H1 (cell line): ENCODE measurements around the gene TGIF1. TPM values are rescaled to one million over a fixed set of nuclear protein-coding genes. Genes with fewer than 3 reads are reported as not detected.

Source experiments
- CTCF ChIA-PET: fragments of 300-600 bp; sonication (Branson Sonifier 250); formaldehyde crosslinking; loops from one replicate; lab custom pipeline; 2021; ENCODE audit not compliant: partially characterized antibody; lab: Charles Lee
- POLR2A ChIA-PET: fragments of 300-600 bp; sonication (Branson Sonifier 250); formaldehyde crosslinking; loops from one replicate; lab custom pipeline; 2021; ENCODE audit warnings: inconsistent platforms; ENCODE audit not compliant: partially characterized antibody; lab: Charles Lee
- DNase-seq, 2 experiments: peaks; one replicate each; pipeline versions ENCODE4 v3.0.0 to v3.0.0-alpha.2; 2010 to 2022; ENCODE audit warnings: low spot score in 2 of 2, low read depth in 1 of 2, mixed read lengths in 1 of 2
- FAIRE-seq: peaks from 2 replicates; lab custom pipeline; 2011; peaks lifted over from hg19 to GRCh38; lab: Jason Lieb, UNC
- H2AFZ ChIP-seq: 2 replicates; pipeline ENCODE4 v1.8.1; 2012; ENCODE audit warnings: low read length, inconsistent platforms
- H2AK5ac ChIP-seq: 2 replicates; pipeline ENCODE4 v1.6.1; 2013; ENCODE audit warnings: low read depth, low read length
- H2BK120ac ChIP-seq: replicated peaks from 2 replicates; pipeline ENCODE3; 2013; ENCODE audit warnings: low read depth, low read length, inconsistent platforms
- H2BK12ac ChIP-seq: 2 replicates; pipeline ENCODE4 v1.6.1; 2013; ENCODE audit warnings: low read depth, low read length
- H2BK15ac ChIP-seq: 2 replicates; pipeline ENCODE4 v1.6.1; 2013; ENCODE audit warnings: low read length
- H2BK20ac ChIP-seq: 2 replicates; pipeline ENCODE4 v1.6.1; 2013; ENCODE audit warnings: low read length
- H2BK5ac ChIP-seq: 2 replicates; pipeline ENCODE4 v1.6.1; 2013; ENCODE audit warnings: low read depth, low read length
- H3K14ac ChIP-seq: 2 replicates; pipeline ENCODE4 v1.6.1; 2013; ENCODE audit warnings: inconsistent platforms; ENCODE audit not compliant: insufficient read length
- H3K18ac ChIP-seq: 2 replicates; pipeline ENCODE4 v1.6.1; 2013; ENCODE audit warnings: low read length; ENCODE audit errors: extremely low read depth
- H3K23ac ChIP-seq: 2 replicates; pipeline ENCODE4 v1.6.1; 2013; ENCODE audit warnings: inconsistent platforms; ENCODE audit not compliant: insufficient read length
- H3K23me2 ChIP-seq: 2 replicates; pipeline ENCODE4 v1.6.1; 2013; ENCODE audit warnings: low read depth, low read length
- H3K27ac ChIP-seq: 2 replicates; pipeline ENCODE4 v1.6.1; 2011; ENCODE audit warnings: low read depth, low read length, inconsistent platforms
- H3K27me3 ChIP-seq, 4 experiments: replicated peaks in 1 of 4; 1 replicate in 1 of 4; 2 replicates in 3 of 4; pipeline versions ENCODE4 v1.6.1 to v1.8.1; 2011 to 2013; ENCODE audit warnings: low read length in 3 of 4, mild to moderate bottlenecking in 3 of 4, inconsistent platforms in 2 of 4, mixed read lengths in 2 of 4, moderate library complexity in 1 of 4; ENCODE audit not compliant: control insufficient read depth in 3 of 4, insufficient read depth in 3 of 4; ENCODE audit errors: extremely low read depth in 1 of 4
- H3K36me3 ChIP-seq, 4 experiments: 2 replicates each; pipeline versions ENCODE4 v1.6.1 to v1.8.1; 2011 to 2013; ENCODE audit warnings: mild to moderate bottlenecking in 4 of 4, low read length in 3 of 4, moderate library complexity in 2 of 4, control low read depth in 1 of 4, inconsistent platforms in 1 of 4; ENCODE audit not compliant: insufficient read depth in 4 of 4, control insufficient read depth in 2 of 4
- H3K4ac ChIP-seq: replicated peaks from 2 replicates; pipeline ENCODE3; 2013; ENCODE audit warnings: low read length, low read depth, mixed read lengths, inconsistent platforms; ENCODE audit not compliant: insufficient read length
- H3K4me1 ChIP-seq, 4 experiments: replicated peaks in 1 of 4; 1 replicate in 1 of 4; 2 replicates in 3 of 4; pipeline versions ENCODE4 v1.6.1 to v1.8.1; 2011 to 2013; ENCODE audit warnings: low read length in 3 of 4, inconsistent platforms in 2 of 4, mixed read lengths in 1 of 4; ENCODE audit not compliant: insufficient read depth in 4 of 4, control insufficient read depth in 3 of 4
- H3K4me2 ChIP-seq, 2 experiments: 2 replicates each; pipeline versions ENCODE4 v1.6.1 to v1.8.1; 2011 to 2013; ENCODE audit warnings: low read depth in 2 of 2, low read length in 2 of 2, control low read depth in 1 of 2, inconsistent platforms in 1 of 2, mild to moderate bottlenecking in 1 of 2; ENCODE audit not compliant: insufficient read depth in 1 of 2
- H3K4me3 ChIP-seq, 4 experiments: fragments of 200-600, 300-600 bp in 1 of 4; sonication (generic), shearing (Covaris generic), sonication (Bioruptor Twin) in 1 of 4; 2 replicates each; pipeline versions ENCODE4 v1.5.1 to v1.8.1; 2011 to 2016; ENCODE audit warnings: low read length in 4 of 4, low read depth in 3 of 4, control low read depth in 2 of 4, inconsistent platforms in 2 of 4, mild to moderate bottlenecking in 2 of 4, mixed read lengths in 1 of 4, moderate library complexity in 1 of 4; ENCODE audit not compliant: insufficient read depth in 2 of 4; ENCODE audit errors: extremely low read depth in 1 of 4
- H3K56ac ChIP-seq: replicated peaks from 2 replicates; pipeline ENCODE3; 2013; ENCODE audit warnings: low read depth, mild to moderate bottlenecking, mixed read lengths, low read length, inconsistent platforms; ENCODE audit not compliant: insufficient read length
- H3K79me1 ChIP-seq: 2 replicates; pipeline ENCODE4 v1.6.1; 2013; ENCODE audit warnings: low read depth, low read length, control low read depth
- H3K79me2 ChIP-seq, 2 experiments: 2 replicates each; pipeline versions ENCODE4 v1.6.1 to v1.8.1; 2012 to 2013; ENCODE audit warnings: low read length in 2 of 2, mild to moderate bottlenecking in 2 of 2, inconsistent platforms in 1 of 2; ENCODE audit not compliant: insufficient read depth in 2 of 2, control insufficient read depth in 1 of 2
- H3K9ac ChIP-seq, 4 experiments: replicated peaks in 1 of 4; 1 replicate in 1 of 4; 2 replicates in 3 of 4; pipeline versions ENCODE4 v1.6.1 to v1.8.1; 2011 to 2013; ENCODE audit warnings: low read depth in 3 of 4, low read length in 3 of 4, control low read depth in 2 of 4, mild to moderate bottlenecking in 2 of 4, moderate library complexity in 2 of 4, inconsistent platforms in 1 of 4; ENCODE audit errors: extremely low read depth in 1 of 4
- H3K9me3 ChIP-seq, 2 experiments: 2 replicates each; pipeline versions ENCODE4 v1.6.1 to v1.8.1; 2012 to 2013; ENCODE audit warnings: mild to moderate bottlenecking in 2 of 2, moderate library complexity in 2 of 2, control low read depth in 1 of 2, inconsistent platforms in 1 of 2, low read depth in 1 of 2, low read length in 1 of 2, mixed read lengths in 1 of 2; ENCODE audit not compliant: insufficient read depth in 2 of 2
- H4K20me1 ChIP-seq, 2 experiments: replicated peaks in 1 of 2; 2 replicates each; pipeline versions ENCODE3 to v1.8.1; 2011 to 2013; ENCODE audit warnings: inconsistent platforms in 2 of 2, low read length in 2 of 2, mild to moderate bottlenecking in 1 of 2; ENCODE audit not compliant: insufficient read depth in 2 of 2, control insufficient read depth in 1 of 2
- H4K5ac ChIP-seq: 2 replicates; pipeline ENCODE4 v1.6.1; 2013; ENCODE audit warnings: low read length, low read depth, mixed read lengths, inconsistent platforms; ENCODE audit not compliant: insufficient read length
- H4K8ac ChIP-seq: 2 replicates; pipeline ENCODE4 v1.8.0; 2013; ENCODE audit warnings: mild to moderate bottlenecking, moderate library complexity, low read length, inconsistent platforms; ENCODE audit not compliant: insufficient read depth; ENCODE audit errors: extremely low read depth
- H4K91ac ChIP-seq: replicated peaks from 2 replicates; pipeline ENCODE3; 2013; ENCODE audit warnings: low read length, mixed read lengths, inconsistent platforms; ENCODE audit not compliant: insufficient read length
- NRF1 ChIP-seq: IDR thresholded peaks from 2 replicates; pipeline ENCODE4 v1.6.1; 2011; ENCODE audit warnings: mild to moderate bottlenecking, low read depth, low read length, improper control_type of control experiment
- WGBS, 2 experiments: shearing (Covaris generic) in 1 of 2; methylation state at CpG; one replicate each; pipeline versions ENCODE4 v1.1.6 to v1.1.7; 2013 to 2015; ENCODE audit warnings: low lambda C conversion rate in 2 of 2, mixed read lengths in 2 of 2, inconsistent platforms in 1 of 2, low coverage in 1 of 2, missing lambda C conversion rate in 1 of 2; ENCODE audit not compliant: insufficient replicate concordance in 2 of 2, insufficient coverage in 1 of 2, insufficient read length in 1 of 2; ENCODE audit errors: extremely low coverage in 1 of 2, missing lambda C conversion rate in 1 of 2; 5-methylcytosine and 5-hydroxymethylcytosine counted together
- polyA plus RNA-seq, 7 experiments: library from polyadenylated mRNA; depleted of rRNA in 3 of 7; stranded (reverse) in 5 of 7; unstranded in 2 of 7; fragments of >200 nt in 5 of 7; fragments of 200-250 nt in 2 of 7; gene quantifications; 1 replicate in 5 of 7; 2 replicates in 1 of 7; 4 replicates in 1 of 7; pipeline versions ENCODE4 v1.2.1 to v1.2.3, GENCODE V29; 2011 to 2013; ENCODE audit warnings: missing spikeins in 2 of 7, mixed read lengths in 2 of 7
- total RNA-seq: library from RNA; stranded (reverse); fragmentation: NEBNext Ultra II Directional; extraction: Animal tissue kit (Norgen Biotek cat#: 25700); gene quantifications from 2 replicates; pipeline ENCODE4 v1.2.1, GENCODE V29; 2021

TGIF1 gene
- total and polyA plus RNA-seq, 2 of the 8 experiments (the other 6 are each of a cell fraction or from before 2014, with no cell fraction given), result 256 to 262 TPM

- Histone ChIP-seq H3K4me3 (peak overlapping the region; percentile 25 to 99 (median 28); a peak in 7 of 8 replicates), H3K18ac (no peak overlapping the region), H3K36me3 (peaks cover 12 to 60% (median 34%) of the 10 kb centered on the region in 4 experiments), H3K4me1 (peaks cover 11 to 25% (median 23%) of the 10 kb centered on the region in 4 experiments; a peak in 6 of 7 replicates), H2AK5ac (no peak overlapping the region), H4K5ac (peak overlapping the region; percentile 94), H3K9ac (no peak overlapping the region), H4K8ac (no peak overlapping the region), H3K4me2 (peak overlapping the region; percentile 67 to 95), H3K23me2 (peaks cover 7% of the 10 kb centered on the region; the same call in 1 of the 2 replicates), H3K79me2 (peaks cover 38 to 95% of the 10 kb centered on the region in 2 experiments), H4K91ac (no peak overlapping the region), H2AFZ (no peak overlapping the region), H3K23ac (no peak overlapping the region), H3K14ac (no peak overlapping the region), H2BK12ac (no peak overlapping the region), H3K56ac (no peak overlapping the region), H3K4ac (no peak overlapping the region), H2BK20ac (no peak overlapping the region), H3K9me3 (no peaks in the 10 kb centered on the region), H3K27me3 (no peaks in the 10 kb centered on the region), H2BK5ac (no peak overlapping the region), H4K20me1 (peaks cover 0 to 8% of the 10 kb centered on the region in 2 experiments), H3K27ac (peak overlapping the region; percentile 28; the same call in 1 of the 2 replicates), H3K79me1 (no peaks in the 10 kb centered on the region; the same call in 1 of the 2 replicates), H2BK15ac (no peak overlapping the region), H2BK120ac (no peak overlapping the region)
- WGBS, 2 experiments, result 1% methylated on average over 3 of the region's 3 CpGs; no CpG with 5 or more reads in 1 of the 2 experiments
- FAIRE-seq, result no peak
- DNase-seq, result no peak
- CTCF ChIA-PET, result interaction anchor here (0.6 to 6.7 kb wide), 23 partner anchors 12 to 1525 kb away, joined by 3 to 56 read pairs (median 4); no protein-coding TSS in a partner anchor
- POLR2A ChIA-PET, result interaction anchor here (0.7 to 8.2 kb wide), 13 partner anchors 9 to 211 kb away, joined by 3 to 68 read pairs (median 5); no protein-coding TSS in a partner anchor
- no peak for TF ChIP-seq NRF1
Observed at GRCh38 chr18:3455090-3455635, 5.2 kb downstream of the TGIF1 start.
